Spleen (tissue), 11 donors: Measurements from ENCODE around the gene XYLT1. TPM values are rescaled to one million over a fixed set of nuclear protein-coding genes. Genes with fewer than 3 reads are reported as not detected.

ENCODE experiments used
- DNase-seq: peaks from one replicate; pipeline ENCODE4 v3.0.0-alpha.2; 2020
- H3K27ac ChIP-seq, 8 donors: fragments of 200-600 bp; sonication (generic) in 7 of 8; 1 replicate in 4 of 8; 2 replicates in 4 of 8; pipeline versions ENCODE4 v1.5.0 to v1.8.0; 2016 to 2021; ENCODE audit warnings: inconsistent platforms in 4 of 8, mild to moderate bottlenecking in 4 of 8, moderate library complexity in 1 of 8
- H3K27me3 ChIP-seq, 7 donors: fragments of 200-600 bp; sonication (generic) in 6 of 7; replicated peaks in 1 of 7; 1 replicate in 4 of 7; 2 replicates in 3 of 7; pipeline versions ENCODE4 v1.5.0 to v1.8.0; 2016 to 2021; ENCODE audit warnings: inconsistent platforms in 3 of 7, mild to moderate bottlenecking in 1 of 7
- H3K36me3 ChIP-seq, 6 donors: fragments of 200-600 bp; sonication (generic) in 5 of 6; 1 replicate in 4 of 6; 2 replicates in 2 of 6; pipeline versions ENCODE4 v1.5.0 to v1.8.0; 2016 to 2021; ENCODE audit warnings: inconsistent platforms in 2 of 6
- H3K4me1 ChIP-seq, 6 donors: fragments of 200-600 bp; sonication (generic) in 5 of 6; 1 replicate in 3 of 6; 2 replicates in 3 of 6; pipeline versions ENCODE4 v1.5.0 to v1.8.0; 2016 to 2021; ENCODE audit warnings: inconsistent platforms in 3 of 6
- H3K4me3 ChIP-seq, 8 donors: fragments of 200-600 bp; sonication (generic) in 7 of 8; 1 replicate in 4 of 8; 2 replicates in 4 of 8; pipeline versions ENCODE4 v1.5.0 to v1.8.0; 2016 to 2021; ENCODE audit warnings: inconsistent platforms in 4 of 8, mild to moderate bottlenecking in 4 of 8, moderate library complexity in 2 of 8
- H3K9me3 ChIP-seq, 8 donors: fragments of 200-600 bp; sonication (generic) in 7 of 8; 1 replicate in 4 of 8; 2 replicates in 4 of 8; pipeline versions ENCODE4 v1.5.0 to v1.8.0; 2016 to 2021; ENCODE audit warnings: inconsistent platforms in 4 of 8
- CTCF ChIP-seq, 11 experiments: fragments of 200-600 bp in 7 of 11; fragments of 450-650 bp in 4 of 11; sonication (generic) in 4 of 11; IDR thresholded peaks in 8 of 11; conservative IDR thresholded peaks in 3 of 11; 1 replicate in 7 of 11; 2 replicates in 4 of 11; pipeline versions ENCODE4 v1.4.0 to v1.8.0; 2016 to 2021; ENCODE audit warnings: antibody characterized with exemption in 11 of 11, inconsistent platforms in 4 of 11, mild to moderate bottlenecking in 1 of 11
- POLR2A ChIP-seq, 3 donors: fragments of 450-650 bp; IDR thresholded peaks; one replicate each; pipeline ENCODE4 v1.5.1; 2017; ENCODE audit warnings: antibody characterized with exemption in 3 of 3, mild to moderate bottlenecking in 1 of 3
- POLR2AphosphoS5 ChIP-seq, 3 donors: sonication (generic); formaldehyde crosslinking; IDR thresholded peaks; one replicate each; pipeline ENCODE4 v1.5.1; 2017; ENCODE audit warnings: antibody characterized with exemption in 3 of 3
- WGBS, 5 donors: extraction: QIAGEN DNeasy Blood & Tissue Kit in 3 of 5; methylation state at CpG; one replicate each; pipeline versions ENCODE4 v1.1.5 to v1.1.7; 2013 to 2018; 5-methylcytosine and 5-hydroxymethylcytosine counted together
- intact Hi-C: fragments of 100-400 bp; cut with DNase I; formaldehyde crosslinking; loops from one replicate; pipeline ENCODE4 v1.15.0; 2023; ENCODE audit warnings: low total_unique reads
- polyA plus RNA-seq, 3 donors: library from polyadenylated mRNA; stranded (reverse); fragments of 200-250 nt; gene quantifications; one replicate each; pipeline ENCODE4 v1.2.1, GENCODE V29; 2013
- small RNA-seq, 4 donors: library from RNA; depleted of rRNA; stranded (forward); fragments of <200 nt; gene quantifications; one replicate each; pipeline ENCODE3, GENCODE V24; 2016
- total RNA-seq, 7 donors: library from RNA; depleted of rRNA in 3 of 7; stranded (reverse); fragments of >200 nt in 3 of 7; fragmentation: NEBNext Ultra II Directional in 4 of 7; extraction: Animal tissue kit (Norgen Biotek cat#: 25700) in 4 of 7; gene quantifications; one replicate each; pipeline versions ENCODE4 v1.1.0 to v1.2.1, GENCODE V29; 2016 to 2021
- donor health status: healthy with polysubstance abuse.
- donor health status: DM: no; HTN: no; CAD: no; lungs with moderate emphysema.
- donor health status: DM: no; HTN: no; CAD: no.
- donor health status: Bipolar disorder and iron deficiency.
- donor health status: healthy.
- donor health status: DM: no; HTN: no; CAD: no.
- donor health status: DM: yes; HTN: yes; CAD: no.

The XYLT1 gene
- total and polyA plus RNA-seq, 10 donors: 2.1 to 40.7 (median 23.5) TPM

- TF ChIP-seq POLR2A (IDR thresholded peaks at IDR 0.05): no peak
- no peak for TF ChIP-seq POLR2AphosphoS5 (IDR thresholded peaks at IDR 0.05)
- TF ChIP-seq CTCF (IDR thresholded peaks at IDR 0.05 in 8 of 11, conservative IDR thresholded peaks at IDR 0.05 in 3 of 11): no peak
- no peaks in the 10 kb centered on the region for H3K4me1 ChIP-seq
- no peak overlapping the region for H3K4me3 ChIP-seq
- intact Hi-C loops: no loop called here
- DNase-seq: no peak
- H3K27ac ChIP-seq: no peak overlapping the region
- H3K27me3 ChIP-seq: no peaks in the 10 kb centered on the region
- 58 to 73% (median 69%) methylated on average over 4 of the region's 4 CpGs for WGBS, 5 donors
- H3K36me3 ChIP-seq: no peaks in the 10 kb centered on the region
- peaks cover 0 to 29% (median 11%) of the 10 kb centered on the region in 8 donors for H3K9me3 ChIP-seq
Observed at GRCh38 chr16:17053536-17054160, 417.1 kb downstream of the XYLT1 start.

Small RNAs within 50 kb of the gene (small RNA-seq; reads per million reads assigned to genes)
- gene AC109446.1: 0 reads per million in 4 donors
